GM21367 (cell line): ENCODE measurements around the gene SCARF1.

ENCODE experiments used
- ATAC-seq: cut with Tn5 transposase; IDR thresholded peaks from one replicate; pipeline ENCODE4 v1.9.1; 2021; ENCODE audit not compliant: unreplicated experiment

The SCARF1 gene

GRCh38 chr17:1601571-1601970 lies 44.0 kb downstream of the SCARF1 start:
- ATAC-seq: no peak

DNA sequence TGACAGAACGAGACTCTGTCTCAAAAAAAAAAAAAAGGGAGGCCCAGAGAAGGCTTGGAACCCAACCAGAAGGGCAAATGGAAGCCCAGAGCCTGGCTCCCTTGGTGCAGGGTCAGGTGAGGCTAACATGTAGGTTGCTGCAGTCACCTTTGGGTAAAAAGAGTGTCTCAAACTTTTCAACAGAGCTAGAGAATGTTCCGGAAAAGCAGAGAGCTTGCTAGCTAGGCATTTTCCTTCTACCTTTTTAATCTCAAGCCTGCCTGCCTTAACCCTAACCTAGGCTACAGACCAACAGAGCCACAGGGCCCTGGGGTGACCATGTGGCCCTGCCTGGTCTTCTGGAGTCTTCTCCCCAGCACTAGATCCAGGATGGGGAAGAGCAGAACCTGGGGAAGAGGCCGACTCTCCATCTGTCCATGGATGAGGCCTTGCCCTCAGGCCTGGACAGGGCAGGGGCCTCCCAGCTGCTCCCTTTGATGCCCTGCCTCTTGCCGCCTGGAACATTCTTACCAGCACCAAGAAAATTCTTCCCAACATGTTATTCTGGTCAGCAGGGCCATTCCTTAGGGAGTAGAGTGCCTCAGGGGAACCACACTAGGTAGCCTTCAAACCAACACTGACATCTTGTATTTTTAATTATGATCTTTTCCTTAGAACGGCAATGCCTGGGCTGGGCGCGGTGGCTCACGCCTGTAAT lies 47.0 kb downstream of the SCARF1 start:
- no peak for ATAC-seq

GRCh38 chr17:1597861-1598342 lies 47.6 kb downstream of the SCARF1 start:
- ATAC-seq: no peak

- no peak for ATAC-seq
Observed at GRCh38 chr17:1593630-1593931, 52.0 kb downstream of the SCARF1 start.

- peak; percentile 62 for ATAC-seq
Observed at GRCh38 chr17:1592751-1593629, 52.5 kb downstream of the SCARF1 start.

DNA sequence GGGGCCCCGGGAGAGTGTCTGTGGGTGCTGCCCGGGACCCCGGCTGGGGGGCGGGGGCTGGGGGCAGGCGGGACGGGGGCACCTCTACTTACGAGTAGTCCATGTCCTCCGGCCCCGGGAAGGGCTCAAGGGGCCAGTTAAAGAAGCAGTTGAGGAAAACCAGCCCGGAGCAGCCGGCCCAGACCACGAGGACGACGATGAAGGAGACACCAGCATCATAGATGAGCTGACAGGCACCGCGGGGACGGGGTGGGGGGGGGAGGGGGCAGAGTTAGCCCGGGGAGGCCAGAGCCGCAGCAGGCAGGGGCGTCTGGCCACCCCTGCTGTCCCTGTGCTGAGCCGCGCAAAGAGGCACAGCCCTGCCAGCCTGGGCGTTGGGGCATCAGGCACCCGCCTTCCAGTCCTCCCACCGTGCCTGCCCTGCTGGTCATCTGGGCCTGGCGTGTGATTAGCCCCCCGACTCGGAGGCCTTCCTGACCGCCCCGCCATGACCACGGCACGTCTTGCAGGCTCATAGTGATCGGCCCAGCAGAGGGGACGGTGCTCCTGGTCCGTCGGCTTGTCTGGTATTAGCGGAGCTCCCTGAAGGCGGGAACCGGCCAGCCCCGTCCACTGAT lies 54.0 kb downstream of the SCARF1 start:
- no peak for ATAC-seq

DNA sequence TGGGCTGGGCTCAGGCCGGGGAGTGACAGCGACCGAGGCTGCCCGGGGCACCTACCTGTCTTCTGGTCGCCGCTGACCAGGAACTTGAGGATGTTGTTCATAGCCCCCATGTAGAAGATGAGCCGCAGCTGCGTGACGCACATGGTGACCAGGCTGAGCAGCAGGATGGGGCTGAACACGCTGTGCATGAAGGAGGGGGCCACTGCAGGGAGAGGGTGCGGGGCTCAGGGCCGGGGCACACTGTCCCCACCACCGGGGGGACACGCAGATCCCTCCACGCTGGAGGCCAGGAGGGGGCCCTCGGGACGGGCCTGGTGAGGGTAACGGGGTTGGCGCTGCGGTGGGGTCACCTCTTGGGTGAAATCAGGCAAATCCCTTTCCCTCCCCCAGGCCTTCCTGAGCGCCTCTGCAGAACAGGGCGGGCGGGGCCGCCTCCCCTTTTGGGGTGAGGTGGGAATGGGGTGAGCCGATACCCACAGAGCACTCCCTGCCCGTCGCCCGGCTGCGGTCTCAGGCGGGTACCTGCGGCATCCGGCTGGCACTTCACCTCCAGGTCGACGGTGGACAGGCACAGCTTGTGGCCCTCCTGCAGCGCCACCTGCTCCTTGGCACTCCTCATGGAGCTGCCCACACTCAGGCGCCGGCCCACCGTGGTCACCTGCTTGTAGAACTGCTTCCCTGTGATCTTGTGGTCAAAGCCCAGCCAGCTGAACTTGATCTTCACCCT lies 54.6 kb downstream of the SCARF1 start:
- no peak for ATAC-seq

DNA sequence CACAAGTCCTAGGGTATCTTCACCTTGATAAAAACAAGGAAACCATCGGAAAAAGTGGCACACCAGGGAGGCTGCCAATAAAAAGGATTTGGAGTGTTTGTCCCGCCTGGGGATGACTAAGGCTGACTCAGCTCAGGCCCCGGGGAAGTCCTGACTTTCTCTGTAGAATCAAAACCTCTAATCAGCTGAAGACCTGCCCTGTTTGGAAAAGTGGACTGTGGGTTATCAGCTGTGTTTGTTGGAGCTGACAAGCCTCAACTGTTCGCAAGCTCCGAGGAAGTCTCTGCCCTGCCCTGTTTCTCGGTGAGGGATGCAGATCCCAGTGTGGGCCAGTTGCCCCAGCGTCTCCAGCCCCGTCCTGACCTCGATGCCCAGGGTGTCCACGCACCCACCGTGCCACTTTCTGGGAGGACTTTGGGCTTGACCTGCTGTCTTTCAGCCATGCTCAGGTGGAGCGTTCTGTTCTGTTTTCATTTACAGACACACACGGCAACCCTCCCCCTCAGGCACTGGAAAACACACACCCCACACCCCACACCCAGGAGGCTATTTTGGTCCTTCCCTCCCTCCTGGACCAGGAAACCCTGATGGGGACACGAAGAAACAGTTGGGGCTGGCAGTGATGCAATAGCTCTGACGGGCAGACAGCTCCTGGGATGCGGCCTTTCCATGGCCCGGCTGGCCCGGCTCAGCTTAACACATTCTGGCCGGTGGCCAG lies 55.3 kb downstream of the SCARF1 start:
- ATAC-seq: no peak

- ATAC-seq: no peak
Observed at GRCh38 chr17:1588821-1589585, 56.5 kb downstream of the SCARF1 start.

DNA sequence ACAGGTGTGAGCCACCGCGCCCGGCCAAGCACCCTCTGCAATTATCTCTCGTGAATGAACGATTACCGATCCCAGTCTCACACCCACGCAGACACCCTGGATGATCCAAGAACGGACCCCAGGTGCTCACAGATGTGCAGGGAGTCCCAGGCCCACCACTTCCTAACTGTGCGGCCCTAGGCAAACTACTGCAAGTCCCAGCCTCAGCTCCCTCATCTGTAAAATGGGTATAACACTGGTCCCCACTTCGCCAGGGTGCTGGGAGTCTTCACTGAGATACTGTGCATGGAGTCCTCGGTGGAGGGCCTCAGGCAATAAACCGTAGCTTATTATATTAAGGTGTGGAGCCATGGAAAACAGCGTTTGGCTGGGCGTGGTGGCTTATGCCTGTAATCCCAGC lies 61.4 kb downstream of the SCARF1 start:
- ATAC-seq: no peak
